Measurements from ENCODE around the gene HINT3.

HINT3 gene

GRCh38 chr6:125953502-125953875 lies 3.1 kb upstream of the HINT3 start:
- DNase-seq (ENCODE audit: extremely low spot score), result no peak
- CTCF ChIA-PET, result interaction anchor here (0.6 to 2.0 kb wide), 6 partner anchors 9 to 142 kb away, joined by 3 to 11 read pairs (median 3); no protein-coding TSS in a partner anchor

DNA sequence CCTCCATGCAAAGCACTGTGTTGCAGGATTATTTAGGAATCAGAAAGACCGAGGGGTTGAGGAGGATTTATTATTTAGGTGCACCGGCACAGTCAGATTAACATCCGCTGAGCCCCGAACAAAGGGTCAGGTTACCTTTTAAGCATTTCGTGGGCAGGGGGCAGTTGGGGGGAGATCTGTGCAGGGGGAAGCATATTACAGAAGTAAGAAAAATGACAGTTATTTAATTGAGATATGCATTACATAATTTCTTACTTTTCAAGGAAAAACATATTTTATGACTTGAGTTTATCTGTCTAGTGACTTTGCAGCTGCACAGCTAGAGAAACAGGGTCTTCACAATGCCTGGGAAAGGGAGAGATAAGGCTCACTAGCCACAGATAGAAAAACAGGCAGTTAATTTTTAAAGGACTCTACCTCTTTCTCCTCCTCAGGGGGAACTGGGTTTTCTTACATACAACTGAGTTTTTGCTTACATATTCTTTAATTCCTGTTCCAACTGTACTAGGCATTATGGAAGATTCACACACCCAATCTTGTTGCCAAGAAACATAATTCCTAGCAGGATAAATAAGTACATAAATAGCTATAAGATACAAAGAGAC lies 1.7 kb upstream of the HINT3 start:
- no peak for TF ChIP-seq SP1 (IDR thresholded peaks at IDR 0.05)
- TF ChIP-seq NFRKB (IDR thresholded peaks at IDR 0.05), result no peak
- no peak for TF ChIP-seq CTBP1 (IDR thresholded peaks at IDR 0.05; ENCODE audit: borderline replicate concordance)
- no peak for TF ChIP-seq FOXK2 (IDR thresholded peaks at IDR 0.05)
- no peak for TF ChIP-seq BHLHE40 (IDR thresholded peaks at IDR 0.05; ENCODE audit: borderline replicate concordance)
- no peak for TF ChIP-seq HDGF (IDR thresholded peaks at IDR 0.05; ENCODE audit: borderline replicate concordance)
- TF ChIP-seq, protein P1, sequence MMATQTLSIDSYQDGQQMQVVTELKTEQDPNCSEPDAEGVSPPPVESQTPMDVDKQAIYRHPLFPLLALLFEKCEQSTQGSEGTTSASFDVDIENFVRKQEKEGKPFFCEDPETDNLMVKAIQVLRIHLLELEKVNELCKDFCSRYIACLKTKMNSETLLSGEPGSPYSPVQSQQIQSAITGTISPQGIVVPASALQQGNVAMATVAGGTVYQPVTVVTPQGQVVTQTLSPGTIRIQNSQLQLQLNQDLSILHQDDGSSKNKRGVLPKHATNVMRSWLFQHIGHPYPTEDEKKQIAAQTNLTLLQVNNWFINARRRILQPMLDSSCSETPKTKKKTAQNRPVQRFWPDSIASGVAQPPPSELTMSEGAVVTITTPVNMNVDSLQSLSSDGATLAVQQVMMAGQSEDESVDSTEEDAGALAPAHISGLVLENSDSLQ (IDR thresholded peaks at IDR 0.05), result no peak
- POLR2A ChIA-PET, result interaction anchor here (0.9 to 3.9 kb wide), 8 partner anchors 8 to 646 kb away, joined by 3 to 55 read pairs (median 8); partner anchors contain the start of gene NCOA7
- CTCF ChIA-PET, result interaction anchor here (1.8 to 3.5 kb wide), 3 partner anchors 48 to 164 kb away, joined by 15 to 29 read pairs (median 25); partner anchors contain the start of gene NCOA7
- DNase-seq (ENCODE audit: extremely low spot score), result no peak

More at GRCh38 chr6:125953502-125953875, 3.1 kb upstream of the HINT3 start:
- TF ChIP-seq SUZ12 (IDR thresholded peaks at IDR 0.05) (no peak), LEF1 (IDR thresholded peaks at IDR 0.05; ENCODE audit: borderline replicate concordance) (no peak), HDGF (IDR thresholded peaks at IDR 0.05; ENCODE audit: borderline replicate concordance) (no peak), FOXK2 (IDR thresholded peaks at IDR 0.05) (no peak), ELF4 (IDR thresholded peaks at IDR 0.05) (no peak), FOXM1 (IDR thresholded peaks at IDR 0.05; ENCODE audit: borderline replicate concordance) (no peak)
- POLR2A ChIA-PET, result interaction anchor here (0.9 to 1.7 kb wide), 3 partner anchors 160 to 172 kb away, joined by 3 to 9 read pairs (median 3); no protein-coding TSS in a partner anchor

- CTCF ChIA-PET, result interaction anchor here (0.6 to 3.5 kb wide), 43 partner anchors 8 to 662 kb away, joined by 3 to 42 read pairs (median 4); partner anchors contain the start of genes NCOA7 and TRMT11
- POLR2A ChIA-PET, result interaction anchor here (0.6 to 3.9 kb wide), 33 partner anchors 9 to 648 kb away, joined by 3 to 55 read pairs (median 5); partner anchors contain the start of genes NCOA7 and TRMT11
- no peak for TF ChIP-seq NFRKB (IDR thresholded peaks at IDR 0.05)
- no peak for TF ChIP-seq BHLHE40 (IDR thresholded peaks at IDR 0.05; ENCODE audit: borderline replicate concordance)
- TF ChIP-seq FOXK2 (IDR thresholded peaks at IDR 0.05), result no peak
- no peak for TF ChIP-seq FOXM1 (IDR thresholded peaks at IDR 0.05; ENCODE audit: borderline replicate concordance)
- TF ChIP-seq HDGF (IDR thresholded peaks at IDR 0.05; ENCODE audit: borderline replicate concordance), result no peak
- no peak for TF ChIP-seq ELF4 (IDR thresholded peaks at IDR 0.05)
- TF ChIP-seq SUZ12 (IDR thresholded peaks at IDR 0.05), result no peak
- TF ChIP-seq, protein P1 (IDR thresholded peaks at IDR 0.05), result no peak
- no peak for TF ChIP-seq SP1 (IDR thresholded peaks at IDR 0.05)
- no peak for TF ChIP-seq ARNT (IDR thresholded peaks at IDR 0.05)
- TF ChIP-seq ZNF384 (IDR thresholded peaks at IDR 0.05), result no peak
- no peak for TF ChIP-seq CTBP1 (IDR thresholded peaks at IDR 0.05; ENCODE audit: borderline replicate concordance)
- no peak for DNase-seq (ENCODE audit: extremely low spot score)
Measured at GRCh38 chr6:125955973-125956372, 597 bp upstream of the HINT3 start.

DNA sequence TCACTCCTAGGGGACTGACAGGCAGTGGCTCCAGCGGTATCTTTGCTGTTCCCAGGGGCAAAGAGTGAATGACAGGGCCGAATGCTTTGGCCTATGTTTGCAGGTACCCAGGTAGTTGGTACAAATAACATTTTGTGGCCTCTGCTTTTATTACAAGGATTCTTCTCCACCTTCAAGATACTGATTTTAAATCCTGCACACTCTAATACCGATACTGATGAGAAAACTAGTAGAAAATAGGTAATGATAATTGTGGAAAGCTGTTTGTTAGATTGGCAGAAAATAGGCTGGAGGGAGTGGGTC lies 772 bp downstream of the HINT3 start:
- TF ChIP-seq CTBP1 (IDR thresholded peaks at IDR 0.05; ENCODE audit: borderline replicate concordance), result no peak
- no peak for TF ChIP-seq FOXM1 (IDR thresholded peaks at IDR 0.05; ENCODE audit: borderline replicate concordance)
- no peak for TF ChIP-seq TARDBP (IDR thresholded peaks at IDR 0.05)
- no peak for TF ChIP-seq ARNT (IDR thresholded peaks at IDR 0.05)
- TF ChIP-seq NFRKB (IDR thresholded peaks at IDR 0.05), result no peak
- no peak for TF ChIP-seq BHLHE40 (IDR thresholded peaks at IDR 0.05; ENCODE audit: borderline replicate concordance)
- TF ChIP-seq, protein P1 (IDR thresholded peaks at IDR 0.05), result peak; percentile 85

DNA sequence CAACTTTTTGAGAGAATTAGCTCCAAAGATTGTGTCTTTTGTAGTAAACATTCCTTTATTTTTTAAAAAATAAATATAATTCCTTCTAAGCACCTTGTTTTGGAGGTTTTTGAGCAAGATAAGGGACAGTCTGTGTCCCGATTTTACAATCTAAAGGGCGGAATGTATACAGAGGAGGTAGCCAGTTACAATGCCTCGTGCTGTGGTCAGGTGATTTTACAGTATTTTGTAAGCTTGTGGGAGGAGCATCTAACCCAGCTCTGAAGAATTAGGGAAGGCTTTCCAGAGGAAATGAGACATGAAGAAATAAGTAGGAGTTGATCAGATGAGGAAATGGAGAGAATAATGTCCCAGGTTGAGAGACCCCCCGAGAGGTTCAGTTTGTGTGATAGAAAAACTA lies 1.3 kb downstream of the HINT3 start:
- TF ChIP-seq L3MBTL2 (conservative IDR thresholded peaks at IDR 0.05) (peak; percentile 60; the same call in 1 of the 2 replicates), ARNT (IDR thresholded peaks at IDR 0.05) (no peak)
- ChIA-PET POLR2A (interaction anchor here (1.0 to 3.9 kb wide), 14 partner anchors 11 to 177 kb away, joined by 3 to 55 read pairs (median 8); partner anchors contain the start of genes NCOA7 and TRMT11), CTCF (interaction anchor here (1.3 to 2.4 kb wide), 4 partner anchors 10 to 69 kb away, joined by 3 to 19 read pairs (median 6); no protein-coding TSS in a partner anchor)
- peak; percentile 42 for DNase-seq (ENCODE audit: extremely low spot score)

More for the DNA sequence above, 772 bp downstream of the HINT3 start:
- no peak for DNase-seq (ENCODE audit: extremely low spot score)
- ChIA-PET CTCF (interaction anchor here (0.6 to 3.5 kb wide), 13 partner anchors 10 to 176 kb away, joined by 3 to 42 read pairs (median 6); partner anchors contain the start of gene NCOA7), POLR2A (interaction anchor here (0.6 to 3.9 kb wide), 17 partner anchors 10 to 176 kb away, joined by 3 to 55 read pairs (median 7); partner anchors contain the start of genes NCOA7 and TRMT11)

DNA sequence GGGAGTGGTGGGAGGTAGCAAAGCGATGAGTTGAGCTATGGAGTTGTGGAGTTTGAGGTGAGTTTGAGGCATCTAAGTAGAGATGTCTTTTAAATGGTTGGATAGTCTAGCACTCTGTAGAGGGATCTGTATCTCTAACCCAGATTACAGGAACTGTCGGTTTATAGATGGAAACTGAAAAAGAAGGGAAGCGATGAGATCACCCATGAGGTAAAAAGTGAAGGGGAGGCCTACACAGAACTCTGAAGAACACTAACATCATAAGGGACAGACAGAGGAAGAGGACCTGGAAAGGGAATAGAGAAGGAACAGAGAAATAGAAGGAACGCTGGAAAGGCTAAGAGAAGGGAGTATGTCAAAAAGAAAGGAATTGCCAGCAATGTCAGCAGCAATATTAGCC lies 2.5 kb downstream of the HINT3 start:
- no peak for TF ChIP-seq ELF4 (IDR thresholded peaks at IDR 0.05)
- TF ChIP-seq, protein P1 (IDR thresholded peaks at IDR 0.05), result no peak
- TF ChIP-seq FOXK2 (IDR thresholded peaks at IDR 0.05), result no peak
- TF ChIP-seq LEF1 (IDR thresholded peaks at IDR 0.05; ENCODE audit: borderline replicate concordance), result no peak
- no peak for TF ChIP-seq ARNT (IDR thresholded peaks at IDR 0.05)
- no peak for TF ChIP-seq FOXM1 (IDR thresholded peaks at IDR 0.05; ENCODE audit: borderline replicate concordance)
- no peak for TF ChIP-seq CTBP1 (IDR thresholded peaks at IDR 0.05; ENCODE audit: borderline replicate concordance)
- TF ChIP-seq SUZ12 (IDR thresholded peaks at IDR 0.05), result no peak
- no peak for TF ChIP-seq HDGF (IDR thresholded peaks at IDR 0.05; ENCODE audit: borderline replicate concordance)
- TF ChIP-seq L3MBTL2 (conservative IDR thresholded peaks at IDR 0.05), result no peak
- TF ChIP-seq NFRKB (IDR thresholded peaks at IDR 0.05), result no peak
- no peak for TF ChIP-seq TARDBP (IDR thresholded peaks at IDR 0.05)
- TF ChIP-seq FOXA1 (IDR thresholded peaks at IDR 0.05), result no peak
- no peak for TF ChIP-seq SP1 (IDR thresholded peaks at IDR 0.05)
- no peak for TF ChIP-seq ZNF384 (IDR thresholded peaks at IDR 0.05)
- POLR2A ChIA-PET, result interaction anchor here (1.2 to 3.9 kb wide), 2 partner anchors 40 to 169 kb away, joined by 3 to 55 read pairs; partner anchors contain the start of gene NCOA7
- DNase-seq (ENCODE audit: extremely low spot score), result no peak
- CTCF ChIA-PET, result no interaction called here

All from HEK293T (cell line).